GM15510 (cell line): ENCODE data around the gene ZDHHC14.

Experiments used
- POLR2A ChIP-seq: IDR thresholded peaks from 3 replicates; pipeline ENCODE4 v1.6.1; 2011; ENCODE audit warnings: borderline replicate concordance; ENCODE audit not compliant: insufficient read length; ENCODE audit errors: extremely low read depth

Gene ZDHHC14

DNA sequence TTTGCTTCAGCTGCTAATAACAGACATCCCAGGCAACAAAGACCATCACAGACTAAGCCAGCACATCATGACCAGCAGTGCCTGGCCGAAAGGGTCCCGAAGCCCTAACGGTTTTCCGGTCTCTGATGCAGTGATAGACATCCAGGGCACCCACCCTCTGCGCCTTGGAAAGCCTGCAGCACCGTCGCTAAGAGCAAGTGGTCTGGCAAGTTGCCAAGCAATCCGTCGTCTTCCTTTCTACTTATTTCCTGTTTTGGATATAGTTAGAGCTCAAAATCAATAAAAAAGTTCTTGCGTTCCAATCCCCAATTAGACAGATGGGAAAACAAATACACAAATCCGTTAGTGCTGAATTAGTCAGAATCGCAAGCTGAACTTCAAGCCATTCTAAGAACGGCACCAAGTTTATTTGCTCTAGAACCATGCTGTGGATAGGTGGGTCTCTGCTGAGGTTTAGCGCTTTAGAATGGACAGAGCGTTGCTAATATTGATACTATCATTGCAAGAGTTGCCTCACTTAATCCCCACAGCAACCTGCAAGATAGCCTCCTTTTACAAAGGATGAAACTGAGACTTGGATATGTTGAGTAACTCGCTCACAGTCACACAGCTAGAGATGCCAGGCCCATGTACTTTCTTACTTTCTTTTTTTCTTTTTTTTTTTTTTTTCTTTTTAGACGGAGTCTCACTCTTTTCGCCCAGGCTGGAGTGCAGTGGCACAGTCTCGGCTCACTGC lies 278.7 kb downstream of the ZDHHC14 start:
- no peak for TF ChIP-seq POLR2A

DNA sequence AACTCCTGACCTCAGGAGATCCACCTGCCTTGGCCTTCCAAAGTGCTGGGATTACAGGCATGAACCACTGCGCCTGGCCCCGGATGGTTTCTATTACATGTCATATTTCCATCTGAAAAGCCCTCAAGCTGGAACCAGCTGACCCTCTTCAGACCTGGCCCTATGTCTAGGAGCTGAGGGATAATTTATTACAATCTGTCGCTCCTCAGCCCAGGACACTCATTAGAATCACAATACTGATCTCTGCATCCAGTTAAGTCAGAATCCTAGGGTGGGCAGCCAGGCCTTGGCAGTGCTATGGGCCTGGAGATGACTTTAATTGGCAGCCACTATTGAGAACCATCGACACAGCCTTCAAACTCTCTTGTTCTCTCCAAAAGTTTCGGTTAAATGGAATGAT lies 279.4 kb downstream of the ZDHHC14 start:
- no peak for TF ChIP-seq POLR2A

- no peak for TF ChIP-seq POLR2A
Observed at GRCh38 chr6:157661652-157662051, 280.7 kb downstream of the ZDHHC14 start.

DNA sequence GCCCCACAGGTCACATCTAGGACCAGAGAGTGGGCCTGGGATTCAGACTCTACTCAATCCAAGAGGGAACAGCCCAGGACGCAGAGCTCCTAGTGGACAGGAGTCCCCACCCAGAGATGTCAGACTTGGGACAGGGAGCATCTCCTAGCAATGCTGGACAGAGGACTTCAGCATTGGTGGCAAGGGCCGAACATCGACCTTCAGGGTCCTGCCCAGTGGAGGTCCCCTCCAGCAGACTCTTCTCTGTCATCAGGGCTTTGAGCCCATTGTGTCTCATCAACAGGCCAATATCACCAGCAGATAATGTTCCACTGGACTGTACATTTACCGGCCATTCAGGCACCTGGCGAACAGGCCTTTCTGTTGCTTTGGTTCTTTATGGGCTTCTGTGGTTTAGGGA lies 282.3 kb downstream of the ZDHHC14 start:
- no peak for TF ChIP-seq POLR2A

- no peak for TF ChIP-seq POLR2A
Observed at GRCh38 chr6:157665180-157665579, 284.2 kb downstream of the ZDHHC14 start.

- TF ChIP-seq POLR2A, result no peak
Observed at GRCh38 chr6:157666729-157667128, 285.7 kb downstream of the ZDHHC14 start.

GRCh38 chr6:157667211-157668008 lies 286.4 kb downstream of the ZDHHC14 start:
- TF ChIP-seq POLR2A, result no peak

GRCh38 chr6:157668009-157668401 lies 287.0 kb downstream of the ZDHHC14 start:
- no peak for TF ChIP-seq POLR2A

DNA sequence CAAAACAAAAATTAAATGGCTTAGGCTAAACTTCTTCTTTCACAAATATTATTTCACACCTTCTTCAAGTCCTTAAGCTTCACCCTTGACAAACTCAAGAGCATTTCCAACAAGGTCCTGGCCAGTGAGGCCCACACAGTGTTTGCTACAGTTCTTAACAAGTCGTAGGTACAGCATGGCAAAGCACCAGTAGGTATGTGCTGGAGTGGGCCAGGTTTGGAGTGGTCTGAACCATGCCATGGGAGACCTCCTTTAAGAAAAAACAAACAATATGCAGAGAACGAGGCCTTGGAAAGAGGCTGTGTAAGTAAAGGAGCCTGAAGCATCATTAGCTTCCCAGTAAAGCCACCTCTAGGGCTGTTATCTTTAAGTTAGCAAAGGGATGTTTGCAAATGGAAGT lies 287.7 kb downstream of the ZDHHC14 start:
- no peak for TF ChIP-seq POLR2A

DNA sequence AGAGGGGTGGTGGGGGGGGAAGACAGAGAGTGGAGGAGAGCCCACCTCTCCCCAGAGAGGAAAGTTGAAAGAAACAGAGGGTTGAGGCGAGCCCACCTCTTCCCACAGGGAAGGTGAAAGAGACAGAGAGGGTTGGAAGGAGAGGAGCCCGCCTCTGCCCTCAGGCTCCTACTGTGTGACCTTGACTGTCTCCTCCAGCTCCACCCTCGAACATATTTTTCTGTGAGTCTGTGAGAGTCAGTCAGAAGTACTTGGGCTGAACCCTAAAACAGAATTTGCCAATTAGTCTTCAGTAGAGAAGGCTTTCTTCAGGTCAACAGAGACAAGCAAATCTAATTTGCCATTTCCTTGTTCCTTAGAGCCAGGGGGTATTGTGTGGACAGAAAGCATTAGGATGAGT lies 288.3 kb downstream of the ZDHHC14 start:
- no peak for TF ChIP-seq POLR2A

DNA sequence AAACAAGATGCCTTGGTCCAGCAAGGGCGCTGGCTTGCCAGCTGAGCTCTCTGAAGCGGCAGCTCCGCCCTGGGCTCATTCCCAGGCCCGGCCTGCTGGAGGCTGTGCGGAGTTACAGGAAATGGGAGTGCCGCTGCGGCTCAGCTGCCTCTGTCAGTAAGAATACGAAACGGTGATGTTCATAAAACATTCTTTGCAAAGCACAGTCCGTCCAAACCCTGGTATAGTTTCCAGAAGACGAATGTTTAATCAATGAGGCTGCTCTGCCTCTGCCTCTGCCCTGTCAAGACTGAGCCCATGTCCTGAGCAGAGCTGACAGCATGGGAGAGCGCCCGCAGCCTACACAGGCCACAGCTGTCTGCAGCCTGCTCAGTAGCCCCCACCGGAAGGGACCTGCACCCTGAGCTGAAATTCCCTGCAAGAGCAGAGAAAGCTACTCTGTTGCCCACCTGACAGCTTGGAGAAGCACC lies 288.8 kb downstream of the ZDHHC14 start:
- TF ChIP-seq POLR2A, result no peak

DNA sequence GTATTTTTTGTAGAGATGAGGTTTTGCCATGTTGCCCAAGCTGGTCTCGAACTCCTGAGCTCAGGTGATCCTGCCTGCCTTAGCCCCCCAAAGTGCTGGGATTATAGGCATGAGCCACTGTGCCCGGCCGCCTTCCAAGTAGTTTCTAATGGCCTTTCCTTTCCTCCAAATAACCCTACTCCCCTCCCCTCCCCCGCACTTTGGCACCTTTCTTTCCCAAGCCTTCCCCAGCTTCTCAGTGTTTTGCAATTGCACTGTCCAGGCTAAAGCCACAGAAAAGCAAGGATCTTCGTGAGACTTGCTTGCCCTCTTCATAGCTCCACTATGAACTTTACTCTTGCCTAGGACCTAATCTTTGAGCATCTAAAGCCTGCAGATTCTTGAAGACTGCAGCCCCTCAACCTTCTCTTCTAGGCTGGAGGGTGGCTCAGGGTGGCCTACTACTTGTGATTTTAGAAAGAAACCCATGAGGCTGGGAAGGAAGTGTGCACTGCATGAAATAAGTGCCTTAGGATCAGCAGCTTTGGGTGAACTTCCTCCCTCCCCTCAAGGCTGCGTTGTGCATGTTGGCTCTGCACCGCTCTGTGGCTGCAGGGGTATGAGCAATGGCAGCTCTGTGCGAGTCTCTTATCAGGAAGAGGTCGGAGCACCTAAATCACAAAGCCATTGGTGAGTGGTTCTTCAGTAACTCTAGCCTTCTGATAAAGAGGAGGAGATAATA lies 289.6 kb downstream of the ZDHHC14 start:
- TF ChIP-seq POLR2A, result no peak

- no peak for TF ChIP-seq POLR2A
Observed at GRCh38 chr6:157672726-157673412, 291.9 kb downstream of the ZDHHC14 start.

DNA sequence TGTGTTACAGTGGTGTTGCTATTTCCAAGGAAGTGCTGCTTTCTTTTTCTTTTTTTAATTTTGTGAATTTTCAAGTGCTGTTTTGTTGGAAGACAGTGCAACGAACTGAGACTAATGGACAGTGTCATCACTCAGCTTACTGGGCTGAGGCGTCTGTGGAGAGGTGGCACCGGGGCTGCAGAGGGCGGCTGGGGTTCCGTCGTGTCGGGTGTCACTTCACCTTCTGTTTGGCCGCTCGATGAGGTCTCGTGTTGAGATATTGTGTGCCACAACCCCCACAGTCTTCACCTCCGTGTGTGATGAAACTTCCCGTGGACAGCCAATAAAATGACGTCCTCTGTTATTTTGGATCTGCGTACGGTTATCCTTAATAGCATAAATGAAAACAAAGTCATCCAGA lies 292.6 kb downstream of the ZDHHC14 start:
- TF ChIP-seq POLR2A, result no peak

GRCh38 chr6:157674061-157674460 lies 293.1 kb downstream of the ZDHHC14 start:
- TF ChIP-seq POLR2A, result no peak
